ENCODE results near the gene HNRNPK.
"Not testable (repeated sequence)": the region's sequence is repeated elsewhere in the genome, so short reads cannot be mapped to it uniquely, and the experiment has no call there.

HNRNPK gene

DNA sequence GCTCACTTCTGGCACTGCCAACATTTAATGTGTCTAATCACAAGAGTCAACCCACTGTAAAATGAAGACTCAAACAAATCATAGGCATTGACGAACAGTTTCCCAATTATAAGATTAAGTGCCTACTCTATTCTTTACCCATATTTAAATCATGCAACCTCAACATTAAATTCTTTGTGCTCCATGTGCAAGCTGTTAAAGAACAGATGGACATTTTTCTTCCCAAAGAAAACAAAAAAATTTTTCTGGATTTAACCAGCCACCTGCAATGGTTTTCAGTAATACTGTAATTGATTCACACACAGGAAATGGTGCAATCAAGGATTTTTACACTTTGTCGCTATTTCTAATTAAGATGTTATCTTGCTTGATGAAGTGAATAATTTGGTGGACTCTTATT, 3.6 kb downstream of the HNRNPK start:
- ATAC-seq = no peak

GRCh38 chr9:83975300-83975699, 4.7 kb downstream of the HNRNPK start:
- ATAC-seq = no peak

DNA sequence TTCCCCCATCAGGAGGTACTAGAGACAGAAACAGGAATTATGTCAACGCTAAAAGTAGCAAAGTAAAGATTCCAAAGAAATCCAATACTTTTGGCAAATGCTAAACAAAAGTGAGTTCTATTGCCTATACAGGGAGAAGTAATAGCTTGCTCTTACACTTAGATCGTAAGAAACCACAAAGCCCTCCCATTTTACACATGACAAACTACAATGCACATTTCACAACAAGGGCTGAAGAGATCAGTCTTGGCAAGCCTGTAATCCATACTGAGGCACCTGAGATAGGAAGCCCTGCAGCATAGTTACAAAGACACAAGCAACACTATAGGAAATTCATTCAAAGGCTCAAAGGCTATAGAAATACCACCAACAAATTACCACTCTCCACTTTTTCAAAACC, 7.7 kb downstream of the HNRNPK start:
- no peak for ATAC-seq

DNA sequence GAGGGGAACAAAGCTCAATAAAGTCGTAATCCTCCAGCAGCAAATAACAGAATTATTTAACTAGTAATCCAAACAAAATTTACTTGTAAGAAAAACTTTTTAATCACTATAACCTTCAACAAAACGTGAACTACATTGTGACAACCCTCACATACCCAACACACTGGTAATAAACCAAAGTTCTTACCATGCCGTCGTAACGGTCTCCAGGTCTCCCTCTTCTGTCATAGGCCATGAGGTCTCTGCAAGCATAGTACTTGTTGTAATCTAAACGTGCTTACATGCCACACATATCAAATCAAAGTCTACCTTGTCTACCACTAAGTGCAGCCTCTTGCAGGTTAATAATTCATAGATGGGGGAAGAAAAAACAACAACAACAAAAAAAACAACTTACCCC, 8.5 kb downstream of the HNRNPK start:
- no peak for ATAC-seq

DNA sequence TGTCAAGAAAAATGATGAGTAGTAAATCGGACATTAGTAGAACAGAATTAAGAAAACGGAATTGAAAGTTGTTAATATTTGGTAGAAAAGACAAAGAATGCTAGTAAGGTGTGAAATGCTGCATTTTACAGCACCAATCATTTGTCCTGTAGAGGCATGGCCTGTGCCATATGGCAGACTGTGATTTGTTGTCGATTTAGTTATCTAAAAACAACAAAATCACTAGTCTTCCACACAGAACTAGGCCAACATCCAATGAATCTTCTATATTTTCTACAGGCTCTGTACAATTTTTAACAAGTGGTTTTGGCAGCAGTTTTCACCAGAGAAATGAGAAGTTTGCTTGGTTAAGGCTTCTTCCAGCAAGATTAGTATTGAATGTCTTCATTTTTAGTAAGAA, 10.4 kb downstream of the HNRNPK start:
- ATAC-seq = no peak

DNA sequence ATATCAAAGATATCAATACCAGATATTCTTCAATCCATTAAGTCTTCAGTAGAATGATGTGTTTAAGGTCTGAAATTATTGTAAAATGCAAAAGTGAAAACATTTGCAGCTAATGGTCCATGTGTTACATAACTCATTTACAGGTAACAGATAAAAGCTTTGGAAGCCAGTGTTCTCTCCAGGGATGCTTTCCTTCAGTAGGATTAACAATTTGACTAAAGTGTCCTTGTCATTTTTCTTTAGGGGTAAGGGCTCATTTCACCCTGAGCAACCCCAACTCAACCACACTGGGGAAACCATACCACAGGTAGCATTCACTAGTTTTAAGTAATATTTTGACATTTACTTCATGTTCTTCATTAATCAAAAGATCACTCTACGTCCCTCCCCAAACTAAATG, 12.9 kb downstream of the HNRNPK start:
- no peak for ATAC-seq

GRCh38 chr9:83966209-83966582, 13.8 kb downstream of the HNRNPK start:
- no peak for ATAC-seq

DNA sequence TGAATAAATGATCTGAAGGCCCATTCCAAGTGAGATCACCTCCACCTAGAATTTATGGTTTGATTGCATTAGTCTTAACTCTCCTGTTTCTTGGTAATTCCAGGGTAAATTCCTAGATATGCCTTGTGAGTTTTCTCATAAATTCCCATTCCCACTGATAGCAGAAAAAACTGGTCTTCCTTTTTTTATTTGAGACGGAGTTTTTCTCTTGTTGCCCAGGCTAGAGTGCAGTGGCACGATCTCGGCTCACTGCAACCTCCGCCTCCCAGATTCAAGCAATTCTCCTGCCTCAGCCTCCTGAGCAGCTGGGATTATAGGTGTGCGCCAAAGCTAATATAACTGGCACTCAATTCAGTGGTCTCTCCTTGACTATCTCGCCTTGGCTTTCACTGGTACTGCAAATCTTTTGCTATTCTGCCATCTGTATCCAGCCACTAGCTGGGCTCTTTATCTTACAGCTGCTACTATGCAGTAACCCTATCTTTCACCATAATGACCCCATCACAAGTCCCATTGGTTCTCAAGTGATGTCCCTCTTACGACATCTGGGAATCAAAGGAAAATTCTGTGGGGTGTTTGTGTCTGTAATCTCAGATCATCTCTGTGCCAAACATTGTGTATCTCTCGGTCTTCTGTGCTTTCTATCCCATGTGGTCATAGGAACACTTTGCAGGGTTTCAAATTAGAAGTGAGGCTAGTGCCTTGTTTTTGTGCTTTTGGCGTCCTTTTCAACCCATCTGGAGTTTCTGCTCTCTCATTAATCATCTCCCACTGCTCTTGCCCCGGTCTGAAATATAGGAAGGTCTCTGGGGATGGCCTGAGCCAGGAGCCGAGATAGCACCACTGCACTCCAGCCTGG, 14.4 kb downstream of the HNRNPK start:
- ATAC-seq = peak in 1 of 2 donors; percentile 31

DNA sequence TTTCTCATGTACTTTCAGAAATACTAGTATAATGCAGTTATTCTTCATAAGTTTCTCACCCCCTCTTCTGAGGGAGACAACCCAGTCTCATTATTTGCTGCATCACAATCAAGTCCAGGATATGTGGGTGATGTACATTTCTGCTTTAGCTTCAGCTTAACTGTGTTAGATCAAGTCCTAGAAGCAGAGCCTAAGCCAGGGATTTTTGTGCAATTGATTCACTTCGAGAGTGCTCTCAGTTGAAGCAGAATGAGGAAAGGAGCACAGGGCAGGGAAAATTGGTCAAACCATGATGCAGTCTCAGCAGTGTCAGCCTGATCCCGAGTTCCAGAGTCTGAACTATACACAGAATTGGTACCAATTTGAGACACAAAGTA, 15.1 kb downstream of the HNRNPK start:
- ATAC-seq = peak; percentile 18 to 35

DNA sequence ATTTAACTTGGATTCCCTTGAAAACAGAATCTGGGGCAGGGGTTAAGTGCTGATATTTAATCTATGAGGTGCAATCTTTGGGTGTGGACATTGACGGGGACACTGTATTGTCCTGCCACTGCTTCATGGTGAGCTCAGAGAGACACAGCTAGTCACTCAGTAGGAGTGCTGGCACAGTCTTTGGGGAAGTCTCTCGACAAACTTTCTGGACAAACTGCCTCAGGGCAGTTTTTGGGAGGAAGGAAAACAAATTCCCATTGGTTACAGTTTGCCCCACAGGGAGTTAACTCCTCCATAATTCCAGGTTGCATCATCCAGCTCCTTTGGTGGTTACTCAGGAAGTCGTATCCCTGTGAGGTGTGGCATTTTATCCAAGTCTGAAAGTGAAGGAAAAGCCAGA, 17.9 kb downstream of the HNRNPK start:
- ATAC-seq = no peak

DNA sequence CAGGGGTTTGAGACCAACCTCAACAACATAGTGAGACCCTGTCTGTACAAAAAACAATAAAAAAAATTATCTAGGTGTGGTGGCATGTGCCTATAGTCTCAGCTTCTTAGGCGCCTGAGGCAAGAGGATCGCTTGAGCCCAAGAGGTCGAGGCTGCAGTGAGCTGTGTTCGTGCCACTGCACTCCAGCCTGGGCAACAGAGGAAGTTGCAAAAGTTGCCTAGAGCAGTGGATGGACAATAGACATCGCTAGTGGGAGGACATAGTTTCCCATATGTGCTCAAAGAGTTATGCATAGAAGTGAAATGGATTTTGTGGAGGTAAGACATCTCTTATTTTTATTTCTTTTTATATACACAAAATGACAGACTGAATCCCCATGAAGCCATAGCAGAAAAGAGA, 19.0 kb downstream of the HNRNPK start:
- ATAC-seq = no peak

- no peak for ATAC-seq
Measured at GRCh38 chr9:83959061-83959460, 21.0 kb downstream of the HNRNPK start.

DNA sequence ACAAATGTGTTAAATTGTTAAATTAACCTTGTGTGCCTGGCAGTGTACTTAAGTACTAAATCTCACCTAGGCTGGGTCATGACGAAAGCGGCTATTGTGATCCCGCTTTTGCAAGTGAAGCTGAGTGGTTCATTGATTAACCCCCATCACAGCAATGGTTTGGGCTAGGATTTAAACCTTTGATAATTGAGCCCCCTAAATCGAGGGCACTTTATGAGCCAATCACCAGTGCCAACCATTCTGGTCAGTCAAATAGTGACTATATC, 22.8 kb downstream of the HNRNPK start:
- no peak for ATAC-seq

DNA sequence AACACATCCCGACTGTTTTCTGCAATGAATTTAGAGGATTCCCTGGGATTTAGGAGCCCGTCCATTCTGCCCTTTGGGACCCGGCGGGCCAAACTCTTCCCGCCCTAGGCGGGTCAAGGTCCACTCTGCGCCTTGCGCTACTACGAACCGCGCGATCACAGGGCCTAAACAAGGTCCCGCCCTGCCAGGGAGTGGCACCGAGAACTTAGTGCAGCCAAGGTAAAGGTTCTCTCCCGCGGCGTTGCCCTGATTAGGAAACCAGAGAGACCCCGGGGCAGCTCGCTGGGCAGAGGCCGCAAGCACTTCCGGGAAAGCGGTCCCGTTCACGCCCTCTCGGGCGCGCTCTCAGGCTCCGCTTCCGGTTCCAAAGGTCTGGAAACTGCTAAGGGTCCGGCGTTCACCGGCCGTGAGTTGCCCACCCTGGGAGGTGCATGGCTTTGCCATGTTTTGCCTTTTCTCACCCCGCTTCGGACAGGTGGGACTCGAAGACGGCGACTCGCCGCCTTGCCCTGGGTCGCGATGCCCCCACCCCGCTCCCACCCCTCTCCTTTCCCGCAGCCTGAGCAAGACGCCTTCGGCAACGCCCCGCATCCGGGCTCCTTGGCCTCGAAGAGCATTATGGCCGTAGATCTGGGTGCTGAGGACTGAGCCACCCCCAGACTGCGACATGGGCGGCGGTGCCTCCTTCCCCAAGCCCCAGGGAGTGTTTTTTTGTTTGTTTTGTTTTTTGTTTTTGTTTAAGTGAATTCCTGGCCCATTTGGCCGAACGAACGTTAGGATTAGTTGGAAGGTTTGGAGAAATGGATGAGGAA, 23.4 kb downstream of the HNRNPK start:
- peak; percentile 82 to 84 for ATAC-seq

- peak; percentile 49 to 58 for ATAC-seq
Measured at GRCh38 chr9:83956086-83956435, 24.0 kb downstream of the HNRNPK start.

- not testable (repeated sequence) for ATAC-seq
Measured at GRCh38 chr9:83948096-83948495, 31.9 kb downstream of the HNRNPK start.

- ATAC-seq = no peak
Measured at GRCh38 chr9:83940590-83941303, 39.3 kb downstream of the HNRNPK start.

- ATAC-seq = peak; percentile 32 to 51
Measured at GRCh38 chr9:83937861-83938455, 42.1 kb downstream of the HNRNPK start.

- ATAC-seq = no peak
Measured at GRCh38 chr9:83936523-83936922, 43.5 kb downstream of the HNRNPK start.

DNA sequence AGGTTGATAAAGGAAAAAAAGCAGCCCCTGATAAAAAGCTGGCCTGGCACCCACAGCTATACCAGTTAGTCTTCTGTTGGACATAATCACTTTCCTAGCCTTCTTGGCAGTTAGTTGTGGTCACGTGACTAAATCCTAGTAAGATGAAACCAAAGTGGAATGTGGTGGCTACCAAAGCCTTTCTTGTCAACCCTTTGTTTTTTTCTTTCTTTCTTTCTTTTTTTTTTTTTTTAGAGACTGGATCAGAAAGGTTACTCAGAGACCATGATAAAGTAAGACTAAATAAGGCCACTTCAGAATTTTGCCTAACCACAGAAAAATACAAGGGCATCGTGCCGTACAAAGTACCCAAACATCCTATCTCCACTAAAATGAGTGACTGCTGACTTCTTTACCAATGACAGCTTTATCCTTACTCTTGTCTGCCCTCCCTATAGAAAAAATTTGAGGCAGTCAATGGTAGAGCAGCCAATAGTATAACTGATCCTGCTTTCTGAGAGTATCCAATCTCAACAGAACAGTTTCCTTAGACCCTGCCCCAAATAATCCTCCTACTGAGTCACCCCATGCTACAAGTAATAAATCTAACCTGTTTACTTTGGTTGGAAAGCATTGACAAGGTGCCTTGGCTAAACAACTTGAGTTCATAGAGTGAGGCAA, 44.6 kb downstream of the HNRNPK start:
- ATAC-seq = no peak

DNA sequence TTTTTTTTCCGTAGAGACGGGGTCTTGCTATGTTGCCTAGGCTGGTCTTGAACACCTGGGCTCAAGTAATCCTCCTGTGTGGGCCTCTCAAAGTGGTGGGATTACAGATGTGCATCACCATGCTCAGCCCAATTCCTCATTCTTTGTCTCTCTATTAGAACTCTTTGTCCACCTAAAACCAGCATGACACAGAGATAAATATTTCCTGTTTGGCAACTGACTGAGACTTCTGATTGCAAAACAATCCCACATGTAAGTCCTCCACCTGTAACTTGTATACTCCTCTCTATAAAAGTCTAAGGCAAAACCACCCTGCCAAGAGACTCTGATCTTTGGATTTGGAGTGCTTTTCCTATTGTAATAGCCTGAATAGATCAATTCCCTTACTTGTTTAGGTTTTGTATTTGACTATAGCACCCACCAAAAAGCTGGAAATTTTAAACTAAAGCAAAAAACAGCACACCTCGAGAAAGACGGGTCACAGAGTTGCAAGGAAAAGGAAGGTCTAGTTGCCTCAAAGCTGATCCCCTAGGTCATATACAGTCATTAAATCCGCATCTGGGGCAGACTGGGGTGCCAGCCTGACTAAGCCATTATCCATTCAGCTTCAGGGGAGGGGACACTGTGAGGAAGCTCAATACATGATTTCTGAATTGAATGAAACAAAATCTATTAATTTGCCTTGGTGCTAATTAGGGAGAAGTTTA, 45.3 kb downstream of the HNRNPK start:
- ATAC-seq = no peak

GRCh38 chr9:83933790-83934189, 46.2 kb downstream of the HNRNPK start:
- ATAC-seq = no peak

All from activated CD4-positive, CD25-positive, alpha-beta regulatory T cell treated with anti-CD3 and anti-CD28 coated beads, Interleukin-2, amount 50 U/mL, for 24 hours (primary cell).